Jurkat, Clone E6-1 (cell line): Measurements from ENCODE around the gene SLC30A9.

Source experiments
- DNase-seq: peaks from one replicate; pipeline ENCODE4 v3.0.0-alpha.2; 2011; ENCODE audit warnings: low read depth, low spot score
- H3K4me3 ChIP-seq: 2 replicates; pipeline ENCODE4 v1.5.1; 2011; ENCODE audit warnings: mild to moderate bottlenecking, low read length, control low read depth, moderate library complexity

Gene SLC30A9

GRCh38 chr4:42122237-42122636 is 131.9 kb downstream of the SLC30A9 start:
- no peak overlapping the region for H3K4me3 ChIP-seq
- no peak for DNase-seq

- H3K4me3 ChIP-seq, result no peak overlapping the region
- no peak for DNase-seq
These were observed 132.8 kb downstream of the SLC30A9 start for GRCh38 chr4:42123071-42123644.

GRCh38 chr4:42132099-42132498 is 141.8 kb downstream of the SLC30A9 start:
- no peak overlapping the region for H3K4me3 ChIP-seq
- no peak for DNase-seq

GRCh38 chr4:42133006-42133405 is 142.7 kb downstream of the SLC30A9 start:
- DNase-seq, result no peak
- no peak overlapping the region for H3K4me3 ChIP-seq

GRCh38 chr4:42136371-42136770 is 146.0 kb downstream of the SLC30A9 start:
- no peak overlapping the region for H3K4me3 ChIP-seq
- DNase-seq, result no peak
